K562 (cell line): ENCODE measurements around the gene PCDH19. TPM values are rescaled to one million over a fixed set of nuclear protein-coding genes. Genes with fewer than 3 reads are reported as not detected.

Experiments
- ATAC-seq: fragments of 200-7000 bp; cut with Tn5 transposase; 3 replicates; pipeline ENCODE4 v1.9.1; 2020; ENCODE audit warnings: moderate library complexity
- BruUV-seq: library from RNA; stranded (reverse); fragments of 400-500 nt; replicated peaks from 2 replicates; lab custom pipeline; 2021; lab: Mats Ljungman, UMichigan
- CTCF ChIA-PET: fragments of 300-600 bp; formaldehyde crosslinking; extraction: SDS; loops from one replicate; lab custom pipeline; 2021; ENCODE audit warnings: low intra/inter-chr PET ratio; lab: Yijun Ruan, JAX
- POLR2A ChIA-PET: fragments of 300-600, 350-650 bp; sonication (Branson Sonifier 250); formaldehyde crosslinking; extraction: SDS; loops from one replicate; lab custom pipeline; 2021; ENCODE audit warnings: antibody characterized with exemption, inconsistent platforms; lab: Yijun Ruan, JAX
- DNase-seq, 4 experiments: peaks; one replicate each; pipeline versions ENCODE4 v3.0.0 to v3.0.0-alpha.2; 2011 to 2018; ENCODE audit warnings: low spot score in 3 of 4, mixed read lengths in 3 of 4; ENCODE audit errors: extremely low read depth in 1 of 4
- FAIRE-seq: peaks from 2 replicates; lab custom pipeline; 2011; peaks lifted over from hg19 to GRCh38; lab: Jason Lieb, UNC
- H2AFZ ChIP-seq: 2 replicates; pipeline ENCODE4 v1.6.0; 2011; ENCODE audit warnings: low read depth, low read length, control low read depth, inconsistent platforms
- H3K27ac ChIP-seq: fragments of 200-600 bp; 3 replicates; pipeline ENCODE4 v1.8.0; 2011; ENCODE audit warnings: low read depth, mild to moderate bottlenecking, control low read depth, inconsistent platforms, low read length, moderate library complexity, mixed read lengths; ENCODE audit errors: extremely low read depth
- H3K27me3 ChIP-seq, 2 experiments: fragments of 300-600 bp in 1 of 2; 2 replicates in 1 of 2; 3 replicates in 1 of 2; pipeline versions ENCODE4 v1.6.0 to v1.8.0; 2011; ENCODE audit warnings: inconsistent platforms in 2 of 2, low read length in 2 of 2, mild to moderate bottlenecking in 1 of 2, mixed read lengths in 1 of 2, moderate library complexity in 1 of 2; ENCODE audit not compliant: control insufficient read depth in 2 of 2, insufficient read depth in 2 of 2
- H3K36me3 ChIP-seq: fragments of 300-600 bp; 3 replicates; pipeline ENCODE4 v1.8.0; 2011; ENCODE audit warnings: mild to moderate bottlenecking, low read length, inconsistent platforms; ENCODE audit not compliant: control insufficient read depth, insufficient read depth
- H3K4me1 ChIP-seq, 2 experiments: fragments of 200-600 bp in 1 of 2; replicated peaks in 1 of 2; 2 replicates in 1 of 2; 3 replicates in 1 of 2; pipeline versions ENCODE4 v1.5.1 to v1.8.0; 2011; ENCODE audit warnings: inconsistent platforms in 2 of 2, low read length in 2 of 2, mild to moderate bottlenecking in 1 of 2, mixed read lengths in 1 of 2, moderate library complexity in 1 of 2; ENCODE audit not compliant: control insufficient read depth in 2 of 2, insufficient read depth in 2 of 2
- H3K4me2 ChIP-seq: 2 replicates; pipeline ENCODE4 v1.6.1; 2011; ENCODE audit warnings: low read length, control low read depth, inconsistent platforms, mixed read lengths; ENCODE audit not compliant: insufficient read depth
- H3K4me3 ChIP-seq: fragments of 200-600 bp; sonication (generic), shearing (Covaris generic); 2 replicates; pipeline ENCODE4 v1.5.1; 2016; ENCODE audit warnings: control low read depth, inconsistent platforms
- H3K79me2 ChIP-seq: fragments of 200-600 bp; 3 replicates; pipeline ENCODE4 v1.8.0; 2011; ENCODE audit warnings: low read length, inconsistent platforms; ENCODE audit not compliant: control insufficient read depth, insufficient read depth
- H3K9ac ChIP-seq, 2 experiments: 2 replicates each; pipeline versions ENCODE4 v1.6.0 to v1.6.1; 2011; ENCODE audit warnings: low read depth in 2 of 2, low read length in 2 of 2, control low read depth in 1 of 2, inconsistent platforms in 1 of 2, mild to moderate bottlenecking in 1 of 2, mixed read lengths in 1 of 2; ENCODE audit not compliant: insufficient read depth in 1 of 2
- H3K9me1 ChIP-seq: one replicate; pipeline ENCODE4 v1.6.0; 2011; ENCODE audit warnings: inconsistent platforms, mild to moderate bottlenecking, low read length, moderate library complexity; ENCODE audit not compliant: control insufficient read depth, insufficient read depth
- H3K9me3 ChIP-seq: replicated peaks from 2 replicates; pipeline ENCODE4 v1.5.1; 2011; ENCODE audit warnings: low read depth, low read length, inconsistent platforms; ENCODE audit not compliant: control insufficient read depth, insufficient read depth
- H4K20me1 ChIP-seq: replicated peaks from 2 replicates; pipeline ENCODE4 v1.6.1; 2011; ENCODE audit warnings: low read length, inconsistent platforms, mixed read lengths; ENCODE audit not compliant: control insufficient read depth, insufficient read depth
- AFF4 ChIP-seq: sonication (generic); formaldehyde crosslinking; IDR thresholded peaks from 2 replicates; pipeline ENCODE4 v1.8.0; 2023; ENCODE audit warnings: mild to moderate bottlenecking, missing genetic modification reagents
- HNRNPLL ChIP-seq: fragments of 200-400 bp; formaldehyde crosslinking; IDR thresholded peaks from 2 replicates; pipeline ENCODE4 v1.6.1; 2017; ENCODE audit warnings: low read length, low read depth, mild to moderate bottlenecking; ENCODE audit not compliant: poor library complexity, severe bottlenecking
- SMAD2 ChIP-seq: fragments of 150-350 bp; IDR thresholded peaks from 2 replicates; pipeline ENCODE4 v1.6.1; 2014; ENCODE audit warnings: low read depth, mild to moderate bottlenecking, low read length
- TCF7 ChIP-seq: sonication (generic); IDR thresholded peaks from 2 replicates; pipeline ENCODE4 v1.6.1; 2016; ENCODE audit warnings: antibody characterized with exemption, borderline replicate concordance
- ZNF408 ChIP-seq: fragments of 250-450 bp; sonication (Bioruptor Pico); IDR thresholded peaks from 2 replicates; pipeline ENCODE4 v1.4.0; 2020; ENCODE audit warnings: low read depth, mild to moderate bottlenecking, moderate library complexity
- WGBS: fragments of 100-300 bp; shearing (Covaris generic); methylation state at CpG from one replicate; pipeline ENCODE4 v1.1.6; 2016; ENCODE audit warnings: low coverage, mixed read lengths; ENCODE audit not compliant: insufficient coverage; ENCODE audit errors: missing lambda C conversion rate; 5-methylcytosine and 5-hydroxymethylcytosine counted together
- in situ Hi-C: fragments of 300-500 bp; cut with MboI; formaldehyde crosslinking; loops from 4 replicates; pipeline ENCODE4 v1.15.0; 2018; ENCODE audit warnings: inconsistent platforms, mixed read lengths
- intact Hi-C: fragments of 100-400 bp; cut with micrococcal nuclease; formaldehyde crosslinking; loops from 2 replicates; pipeline ENCODE4 v1.14.2; 2022
- polyA plus RNA-seq, 8 experiments: library from polyadenylated mRNA; depleted of rRNA in 4 of 8; stranded (reverse) in 5 of 8; unstranded in 3 of 8; fragments of >200 nt; fragmentation: Nextera tagmentation in 2 of 8; fragmentation: Illumina TruSeq in 1 of 8; extraction: Ambion mirVana in 2 of 8; extraction: Trizol in 1 of 8; gene quantifications; 2 replicates each; pipeline versions ENCODE4 v1.2.1 to v1.2.3, GENCODE V29; 2011 to 2014; ENCODE audit warnings: inconsistent platforms in 1 of 8, missing spikeins in 1 of 8
- total RNA-seq, 7 experiments: library from RNA; depleted of rRNA in 6 of 7; stranded (reverse); fragments of >200 nt in 6 of 7; fragmentation: Illumina TruSeq in 2 of 7; extraction: Trizol in 2 of 7; gene quantifications; 2 replicates each; pipeline versions ENCODE4 v1.2.1 to v1.2.3, GENCODE V29; 2011 to 2021; ENCODE audit warnings: low replicate concordance in 1 of 7

PCDH19 gene
- total and polyA plus RNA-seq, 9 of the 15 experiments (the other 6 are each of a cell fraction or from before 2014, with no cell fraction given), result not detected

GRCh38 chrX:100355680-100356079, 54.4 kb downstream of the PCDH19 start:
- Histone ChIP-seq H3K27me3 (no peaks in the 10 kb centered on the region), H3K4me3 (no peak overlapping the region), H3K9ac (no peak overlapping the region), H3K9me1 (no peaks in the 10 kb centered on the region), H3K4me2 (no peak overlapping the region), H3K36me3 (no peaks in the 10 kb centered on the region), H4K20me1 (no peaks in the 10 kb centered on the region), H3K79me2 (no peaks in the 10 kb centered on the region), H3K27ac (no peak overlapping the region), H3K9me3 (no peaks in the 10 kb centered on the region), H2AFZ (no peak overlapping the region)
- ChIA-PET CTCF (no interaction called here), POLR2A (no interaction called here)
- ATAC-seq (no peak), DNase-seq (no peak), FAIRE-seq (no peak)
- intact Hi-C loops, result no loop called here
- WGBS, result 0% methylated on average over 3 of the region's 3 CpGs
- no TSS peak for BruUV-seq
- in situ Hi-C loops, result no loop called here
- no peak for TF ChIP-seq HNRNPLL
- TF ChIP-seq ZNF408 (CRISPR knock-in tag), result no peak
- no peak for TF ChIP-seq AFF4
- TF ChIP-seq TCF7, result no peak
- TF ChIP-seq SMAD2, result no peak
- TF ChIP-seq, all 486 proteins: peak for 0
- no peaks in the 10 kb centered on the region for H3K4me1 ChIP-seq
